HG03354 (cell line): ENCODE data around the gene EHMT1.
"Not testable (repeated sequence)": the region's sequence is repeated elsewhere in the genome, so short reads cannot be mapped to it uniquely, and the experiment has no call there.

Source experiments
- ATAC-seq: cut with Tn5 transposase; IDR thresholded peaks from one replicate; pipeline ENCODE4 v1.9.1; 2021; ENCODE audit warnings: mild to moderate bottlenecking; ENCODE audit not compliant: unreplicated experiment, poor library complexity, severe bottlenecking

Gene EHMT1

DNA sequence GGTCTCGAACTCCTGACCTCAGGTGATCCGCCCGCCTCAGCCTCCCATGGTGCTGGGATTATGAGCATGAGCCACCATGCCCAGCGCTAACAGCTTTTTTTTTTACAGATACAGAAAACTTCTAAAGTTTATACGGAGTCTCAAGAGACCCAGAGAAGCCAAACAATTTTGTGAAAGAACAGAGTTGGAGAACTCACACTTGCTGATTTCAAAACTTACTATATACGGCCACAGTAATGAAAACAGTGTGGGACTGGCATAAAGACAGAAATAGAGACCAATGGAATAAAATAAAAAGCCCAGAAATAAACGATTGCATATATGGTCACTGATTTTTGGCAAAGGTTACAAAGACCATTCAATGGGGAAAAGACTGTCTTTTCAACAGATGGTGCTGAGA lies 173.1 kb downstream of the EHMT1 start:
- ATAC-seq: no peak

GRCh38 chr9:137793196-137793841 lies 174.5 kb downstream of the EHMT1 start:
- ATAC-seq: no peak

DNA sequence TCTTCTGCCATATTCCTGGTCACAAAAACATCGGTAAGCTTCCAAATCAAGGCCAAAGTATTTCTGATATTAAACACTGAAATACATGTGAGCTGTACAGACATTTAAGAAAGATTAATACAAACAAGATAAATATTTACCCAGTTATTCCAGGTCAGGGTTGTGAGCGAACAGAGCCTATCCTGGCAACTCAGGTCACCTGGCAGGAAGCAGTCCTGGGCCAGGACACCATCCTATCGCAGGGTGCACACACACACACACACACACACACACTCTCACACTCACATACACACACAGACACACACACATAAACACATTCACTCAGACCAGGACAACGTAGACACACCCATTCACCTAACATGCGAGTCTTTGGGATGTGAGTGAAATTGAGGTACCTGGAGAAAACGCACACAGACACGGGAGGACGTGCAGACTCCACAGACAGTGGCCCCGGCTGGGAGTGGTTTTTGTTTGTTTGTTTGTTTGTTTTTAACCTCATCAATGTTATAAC lies 176.4 kb downstream of the EHMT1 start:
- ATAC-seq: no peak

DNA sequence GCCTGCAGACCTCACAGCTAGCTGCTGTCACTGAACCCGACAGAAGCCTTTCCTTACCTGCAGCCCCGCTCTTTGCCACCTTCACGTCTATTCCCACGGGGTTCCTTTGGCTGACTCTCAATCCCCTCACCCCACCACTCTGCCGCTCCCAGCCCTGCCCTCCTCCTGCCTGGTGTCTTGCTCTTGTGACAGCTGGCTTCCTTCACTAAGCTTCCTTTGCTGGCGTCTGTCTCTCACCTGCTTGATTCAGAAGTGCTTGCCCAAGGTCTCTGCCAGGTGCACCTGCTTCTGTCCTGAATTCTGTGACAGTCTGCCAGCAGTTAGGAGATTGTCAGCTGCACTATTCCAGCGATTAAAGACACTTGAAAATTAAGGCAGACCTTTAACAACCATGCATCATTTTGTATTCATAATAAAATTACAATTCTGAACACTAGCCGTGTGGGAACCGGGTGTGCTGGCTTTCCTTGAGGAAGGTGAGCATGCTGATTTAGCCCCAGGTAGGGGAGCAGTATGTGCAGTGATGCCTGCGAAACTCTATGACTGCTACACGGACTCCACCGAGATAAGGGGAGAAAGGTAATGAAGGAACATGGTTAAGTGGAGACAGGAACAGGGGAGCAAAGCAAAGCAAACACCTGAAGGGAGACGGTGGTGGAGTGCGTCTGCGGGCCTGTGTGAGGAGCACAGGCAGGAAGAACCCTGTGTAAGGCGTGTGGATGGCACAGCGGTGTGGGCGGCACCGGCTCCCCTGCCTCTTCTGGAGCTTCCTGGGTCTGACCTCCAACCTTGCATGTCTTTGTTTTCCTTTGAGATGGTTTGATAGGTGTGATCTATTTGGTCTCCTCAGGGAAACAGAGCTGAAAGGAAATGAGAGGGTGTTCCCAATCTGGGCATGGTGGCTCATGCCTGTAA lies 178.7 kb downstream of the EHMT1 start:
- ATAC-seq: no peak

- no peak for ATAC-seq
Observed at GRCh38 chr9:137798142-137798541, 179.3 kb downstream of the EHMT1 start.

DNA sequence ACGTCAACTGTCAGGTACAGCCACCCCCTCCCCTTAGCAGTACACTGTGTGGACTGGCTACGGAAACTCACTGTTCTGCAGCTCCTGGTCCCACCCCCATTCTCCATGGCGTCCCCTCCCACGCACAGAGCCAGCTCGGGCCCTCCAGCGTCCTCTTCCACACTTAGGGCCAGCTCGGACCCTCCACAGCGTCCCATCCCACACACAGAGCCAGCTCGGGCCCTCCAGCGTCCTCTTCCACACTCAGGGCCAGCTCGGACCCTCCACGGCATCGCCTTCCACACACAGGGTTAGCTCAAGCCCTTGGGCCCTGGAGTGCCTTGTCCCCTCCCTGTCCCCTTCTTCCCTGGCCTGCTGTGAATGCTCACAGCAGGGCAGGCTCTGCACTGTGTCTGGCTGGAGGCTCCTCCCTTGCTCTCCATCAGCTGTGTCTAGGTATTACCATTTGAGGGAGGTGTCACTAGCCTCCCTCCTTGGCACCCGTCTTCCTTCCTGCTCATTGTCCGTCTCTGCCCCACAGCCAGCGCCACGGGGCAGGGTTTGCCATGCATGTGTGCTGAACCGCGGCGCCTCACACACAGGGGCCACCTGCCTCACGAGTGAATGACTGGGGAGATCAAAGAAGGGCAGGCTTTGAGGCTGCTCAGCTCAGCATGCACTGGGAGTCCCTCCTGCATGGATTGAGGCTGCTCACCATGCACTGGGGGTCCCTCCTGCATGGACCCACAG lies 180.3 kb downstream of the EHMT1 start:
- ATAC-seq: no peak

- ATAC-seq: no peak
Observed at GRCh38 chr9:137799630-137799983, 180.8 kb downstream of the EHMT1 start.

DNA sequence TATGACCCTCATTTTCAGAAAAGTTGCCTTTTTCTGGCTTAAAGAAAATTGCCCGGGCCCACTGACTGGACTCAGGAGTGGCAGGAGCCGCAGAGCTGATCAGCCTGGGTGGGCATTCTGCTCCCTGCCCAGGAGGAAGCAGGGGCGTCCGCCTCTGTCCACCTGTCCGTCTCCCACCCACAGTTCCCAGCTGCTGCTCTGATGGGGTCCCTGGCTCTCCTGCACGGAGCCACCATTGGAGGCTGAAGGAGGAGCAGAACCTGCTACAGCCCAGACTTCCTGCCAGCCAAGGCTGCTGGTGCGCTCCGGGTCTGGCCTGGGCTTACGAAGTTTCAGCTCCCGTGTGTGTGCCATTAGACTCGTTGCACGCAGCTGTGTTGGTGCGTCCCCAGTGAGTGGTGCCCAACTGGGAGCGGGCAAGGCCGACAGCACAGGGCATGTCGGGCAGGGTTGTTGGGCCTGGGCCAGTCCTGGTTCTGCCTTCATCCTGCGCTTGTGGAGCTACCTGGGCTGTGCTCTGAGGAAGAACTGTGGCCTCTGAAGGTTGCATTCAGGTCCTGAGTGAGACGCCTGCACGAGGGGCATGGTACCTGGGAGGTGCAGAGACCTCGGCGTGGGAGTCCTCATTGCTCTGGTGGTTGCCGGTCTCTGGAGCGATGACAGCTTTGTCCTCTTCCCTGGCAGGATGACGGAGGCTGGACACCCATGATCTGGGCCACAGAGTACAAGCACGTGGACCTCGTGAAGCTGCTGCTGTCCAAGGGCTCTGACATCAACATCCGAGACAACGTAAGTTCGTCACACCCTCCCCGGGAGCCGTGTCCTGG lies 181.6 kb downstream of the EHMT1 start:
- no peak for ATAC-seq

DNA sequence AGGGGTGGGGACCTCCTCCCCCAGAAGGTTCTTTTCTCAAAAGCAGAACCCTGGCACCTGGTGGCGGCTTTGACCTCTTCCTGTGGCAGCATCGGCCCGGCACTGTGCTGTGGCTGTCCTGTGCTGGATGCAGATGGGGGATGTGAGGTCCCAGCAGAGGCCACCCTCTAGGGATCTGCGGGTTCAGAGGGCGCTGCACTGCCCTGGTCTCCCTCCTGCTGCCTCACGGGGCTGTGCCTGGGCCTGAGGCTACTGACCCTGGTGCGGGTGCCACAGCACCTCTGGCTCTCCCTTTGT lies 182.2 kb downstream of the EHMT1 start:
- ATAC-seq: no peak

GRCh38 chr9:137802021-137802420 lies 183.2 kb downstream of the EHMT1 start:
- ATAC-seq: no peak

DNA sequence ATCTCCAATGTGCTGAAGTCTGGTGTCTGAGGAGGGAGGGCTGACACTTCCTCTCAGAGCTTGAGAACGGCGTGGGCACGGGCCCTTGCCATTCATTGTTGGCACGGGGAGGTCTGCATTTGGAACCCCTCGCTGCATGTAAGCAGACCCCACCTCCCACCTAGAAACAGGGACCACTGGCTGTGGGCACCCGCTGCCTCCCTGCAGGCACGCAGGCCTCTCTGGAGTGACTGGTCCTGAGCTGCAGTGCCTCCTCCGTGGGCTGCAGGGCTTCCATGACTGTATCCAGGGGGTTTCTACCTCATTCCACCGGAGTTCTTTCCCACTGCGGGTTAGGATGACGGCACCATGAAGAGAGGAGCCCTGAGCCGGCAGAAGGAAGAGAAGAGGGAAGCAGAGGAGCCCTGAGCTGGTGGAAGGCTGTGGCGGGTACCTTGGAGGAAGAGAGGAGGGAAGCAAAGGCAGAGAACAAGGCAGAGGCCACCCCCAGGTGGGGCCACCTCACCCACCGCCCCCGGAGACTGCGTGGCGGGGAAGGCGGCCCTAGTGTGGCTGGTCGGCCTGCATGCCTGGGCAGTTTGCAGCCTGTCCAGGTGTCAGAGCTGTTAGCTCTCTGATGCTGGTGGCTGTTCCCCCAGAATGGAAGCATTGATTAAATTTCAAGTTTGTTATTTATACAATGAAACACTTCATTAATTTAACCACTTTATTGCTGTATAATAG lies 183.9 kb downstream of the EHMT1 start:
- ATAC-seq: no peak

GRCh38 chr9:137804908-137805630 lies 186.3 kb downstream of the EHMT1 start:
- no peak for ATAC-seq

GRCh38 chr9:137807721-137808703 lies 189.2 kb downstream of the EHMT1 start:
- ATAC-seq: no peak

DNA sequence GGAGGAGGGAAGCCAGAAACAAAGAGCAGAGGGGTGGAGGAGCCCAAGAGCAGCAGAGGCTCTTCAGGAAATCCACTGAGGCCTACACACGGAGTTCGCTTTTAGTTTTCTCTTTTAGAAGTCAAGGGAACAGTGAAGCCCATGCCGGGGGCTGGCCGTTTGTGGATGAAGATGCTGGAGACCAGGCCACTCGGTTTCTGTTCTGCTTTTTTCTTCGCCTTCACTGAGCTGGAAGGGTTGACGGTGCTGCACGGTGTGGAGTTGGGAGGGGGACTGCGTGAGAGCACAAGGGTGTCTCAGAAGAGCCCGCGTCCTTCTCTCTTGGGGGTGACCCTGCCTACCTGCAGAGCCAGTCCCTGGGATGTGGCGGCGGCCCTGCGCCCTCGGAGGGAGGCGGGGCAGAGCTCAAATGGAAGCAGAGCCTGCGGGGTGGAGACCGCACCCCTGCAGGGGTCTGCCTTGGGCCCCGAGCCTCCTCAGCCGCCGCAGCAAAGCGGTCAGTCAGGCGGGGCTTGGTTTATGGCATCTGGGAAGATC lies 190.3 kb downstream of the EHMT1 start:
- ATAC-seq: no peak

DNA sequence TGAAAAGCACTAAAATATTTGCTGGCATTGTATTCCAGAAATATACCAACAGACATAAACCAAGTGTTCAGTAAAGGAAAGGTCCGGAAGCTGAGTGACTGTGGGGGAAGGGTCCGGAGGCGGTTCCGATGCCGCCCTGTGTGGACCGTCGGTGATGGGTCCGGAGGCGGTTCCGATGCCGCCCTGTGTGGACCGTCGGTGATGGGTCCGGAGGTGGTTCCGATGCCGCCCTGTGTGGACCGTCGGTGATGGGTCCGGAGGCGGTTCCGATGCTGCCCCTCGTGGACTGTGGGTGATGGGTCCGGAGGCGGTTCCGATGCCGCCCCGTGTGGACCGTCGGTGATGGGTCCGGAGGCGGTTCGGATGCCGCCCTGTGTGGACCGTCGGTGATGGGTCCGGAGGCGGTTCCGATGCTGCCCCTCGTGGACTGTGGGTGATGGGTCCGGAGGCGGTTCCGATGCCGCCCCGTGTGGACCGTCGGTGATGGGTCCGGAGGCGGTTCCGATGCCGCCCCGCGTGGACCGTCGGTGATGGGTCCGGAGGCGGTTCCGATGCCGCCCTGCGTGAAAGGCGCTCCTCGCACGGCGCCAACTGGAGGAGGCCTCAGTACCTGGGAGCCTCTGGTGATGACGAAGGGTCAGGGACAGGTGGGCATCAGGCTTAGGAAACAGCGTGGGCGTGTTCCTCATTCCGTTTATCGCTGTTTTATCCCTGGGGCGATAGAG lies 191.1 kb downstream of the EHMT1 start:
- not testable (repeated sequence) for ATAC-seq

GRCh38 chr9:137811283-137811870 lies 192.6 kb downstream of the EHMT1 start:
- no peak for ATAC-seq
